Tibial nerve (tissue), 4 donors: ENCODE measurements around the gene DCAF17.

Experiments
- CTCF ChIP-seq, 5 experiments: fragments of 200-600 bp in 3 of 5; fragments of 450-650 bp in 2 of 5; sonication (generic) in 3 of 5; IDR thresholded peaks; one replicate each; pipeline ENCODE4 v1.5.1; 2016 to 2019; ENCODE audit warnings: antibody characterized with exemption in 5 of 5, mild to moderate bottlenecking in 3 of 5, moderate library complexity in 2 of 5
- EP300 ChIP-seq, 2 donors: sonication (generic); formaldehyde crosslinking; IDR thresholded peaks; one replicate each; pipeline ENCODE4 v1.6.1; 2017; ENCODE audit warnings: antibody characterized with exemption in 2 of 2, mild to moderate bottlenecking in 1 of 2

- TF ChIP-seq CTCF (IDR thresholded peaks at IDR 0.05), result no peak
- no peak for TF ChIP-seq EP300 (IDR thresholded peaks at IDR 0.05)
These were observed 23.9 kb upstream of the DCAF17 start for GRCh38 chr2:171410101-171410500.
